HG03432 (cell line): Measurements from ENCODE around the gene ASXL1.

Source experiments
- ATAC-seq: cut with Tn5 transposase; IDR thresholded peaks from one replicate; pipeline ENCODE4 v1.9.1; 2021; ENCODE audit warnings: mild to moderate bottlenecking, moderate library complexity; ENCODE audit not compliant: unreplicated experiment

Gene ASXL1

DNA sequence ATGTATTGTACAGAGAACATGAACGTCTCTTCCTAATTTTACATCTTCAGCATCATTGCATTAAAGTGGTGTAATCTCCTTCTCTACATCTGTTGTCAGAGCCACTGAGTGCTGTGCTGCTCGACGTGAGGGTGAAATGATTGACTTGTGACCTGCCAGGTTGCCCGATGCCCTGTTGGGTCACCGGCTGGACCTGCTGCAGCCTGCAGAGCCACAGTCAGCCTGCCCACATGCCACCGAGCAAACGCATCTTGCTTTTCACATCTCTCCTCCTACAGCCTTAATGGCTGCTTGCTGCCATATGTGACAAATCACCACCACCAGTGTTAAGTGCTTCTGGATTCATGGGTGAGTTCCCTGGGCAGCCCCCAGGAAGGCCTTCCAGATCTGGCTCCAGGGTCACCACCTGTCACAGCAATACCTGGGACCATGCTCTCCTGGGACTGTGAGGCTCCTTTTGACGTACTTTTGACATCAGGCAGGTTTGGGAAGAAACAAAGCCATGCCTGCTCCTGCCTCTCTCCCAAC lies 80.3 kb downstream of the ASXL1 start:
- ATAC-seq = no peak

DNA sequence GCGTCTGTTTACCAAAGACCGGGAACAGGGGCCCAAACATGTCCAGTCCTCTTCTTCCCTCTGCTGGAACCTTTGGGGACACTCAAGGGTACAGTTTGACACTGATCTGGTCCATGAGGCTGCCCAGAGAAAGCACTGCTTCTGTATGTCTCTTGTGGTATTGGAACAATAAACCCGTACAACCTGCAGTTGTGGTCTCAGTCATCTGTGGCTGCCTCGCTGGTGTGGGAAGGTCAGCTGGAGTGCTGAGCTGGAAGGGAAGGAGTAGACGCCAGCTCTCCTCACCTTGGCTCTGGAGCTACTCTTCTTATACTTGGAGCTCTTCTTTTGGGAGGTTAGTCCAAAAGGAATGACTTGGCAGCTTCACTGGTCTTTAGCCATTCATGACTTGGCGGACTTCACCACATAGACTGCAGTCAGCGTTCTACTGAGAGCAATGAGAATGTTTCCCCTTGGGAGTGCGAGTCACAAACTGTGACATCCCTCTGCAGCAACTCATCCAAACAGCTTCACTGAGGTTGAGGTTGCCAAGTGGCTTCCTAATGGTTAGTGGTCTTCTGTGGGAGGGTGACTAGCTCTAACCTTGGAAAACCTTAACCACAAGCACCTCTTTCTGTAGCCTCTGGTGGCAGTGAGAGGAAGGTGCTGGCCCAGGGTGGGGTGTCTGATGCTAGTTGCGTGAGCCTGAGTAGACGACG lies 81.2 kb downstream of the ASXL1 start:
- ATAC-seq = no peak

DNA sequence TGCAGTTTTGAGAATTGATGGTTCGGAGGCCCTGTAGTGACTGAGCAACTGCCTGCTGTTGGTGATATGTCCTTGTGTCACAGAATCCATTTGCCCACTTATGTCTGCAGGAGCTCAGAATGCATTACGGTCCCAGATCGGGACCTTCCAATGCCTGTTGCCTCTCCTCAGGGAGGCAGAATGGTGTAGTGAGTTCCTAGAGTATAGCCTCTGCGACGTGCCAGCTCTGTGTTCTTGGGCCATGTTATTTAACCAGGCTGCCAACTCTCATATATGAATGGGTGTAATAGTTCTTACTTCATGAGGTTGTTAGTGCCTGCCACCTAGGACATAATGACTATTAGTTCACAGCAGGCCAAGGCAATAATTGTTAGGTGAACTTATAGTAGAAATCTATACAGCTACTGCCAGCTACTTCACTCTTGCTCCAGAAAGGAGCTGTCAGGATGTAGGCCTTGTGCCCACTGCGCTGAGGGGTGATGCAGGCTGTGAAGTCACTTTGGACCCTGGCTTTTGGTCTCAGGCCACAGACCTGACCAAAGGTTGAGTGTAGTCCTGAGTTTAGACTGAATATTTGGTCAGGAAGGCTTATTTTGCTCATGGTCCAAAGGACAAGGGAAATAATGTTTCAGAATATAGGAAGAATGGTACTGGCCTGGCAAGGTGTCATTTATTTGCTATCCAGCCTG lies 82.1 kb downstream of the ASXL1 start:
- no peak for ATAC-seq

- no peak for ATAC-seq
Observed at GRCh38 chr20:32440758-32441078, 82.6 kb downstream of the ASXL1 start.

GRCh38 chr20:32441638-32442037 lies 83.5 kb downstream of the ASXL1 start:
- no peak for ATAC-seq

DNA sequence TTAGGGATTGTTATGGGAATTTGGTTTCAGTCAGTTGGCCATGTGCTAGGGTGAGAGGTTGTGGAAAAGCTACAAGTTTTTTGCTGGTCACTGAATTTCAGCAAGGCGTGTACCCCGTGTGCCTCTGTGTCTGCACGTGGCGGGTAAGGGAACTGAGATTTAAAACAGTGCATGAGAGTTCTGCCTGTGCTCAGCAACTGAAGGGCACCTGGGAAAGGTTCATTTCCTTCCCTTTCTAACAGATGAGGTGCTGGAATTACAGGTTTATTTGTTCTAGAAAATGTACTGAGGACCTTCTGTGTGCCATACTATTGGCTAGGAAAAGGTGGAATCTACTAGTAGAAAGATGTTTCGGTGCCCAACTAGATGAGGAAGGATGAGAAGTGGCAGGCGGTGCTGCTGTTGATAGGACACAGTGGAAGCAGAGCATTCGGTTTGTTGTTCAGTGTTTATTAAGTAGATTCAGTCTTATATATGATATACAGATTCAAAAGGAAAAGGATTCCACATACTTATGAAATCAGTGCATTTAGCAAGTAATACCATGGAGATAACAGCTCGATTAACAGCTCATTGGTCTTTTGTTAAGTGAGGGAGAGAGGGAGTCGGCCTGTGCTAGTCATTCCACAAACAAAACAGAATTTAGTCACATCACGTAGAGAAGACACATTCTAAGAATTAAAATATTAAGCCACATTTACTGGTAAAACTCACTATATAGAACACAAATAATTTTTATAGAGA lies 84.7 kb downstream of the ASXL1 start:
- ATAC-seq = no peak

DNA sequence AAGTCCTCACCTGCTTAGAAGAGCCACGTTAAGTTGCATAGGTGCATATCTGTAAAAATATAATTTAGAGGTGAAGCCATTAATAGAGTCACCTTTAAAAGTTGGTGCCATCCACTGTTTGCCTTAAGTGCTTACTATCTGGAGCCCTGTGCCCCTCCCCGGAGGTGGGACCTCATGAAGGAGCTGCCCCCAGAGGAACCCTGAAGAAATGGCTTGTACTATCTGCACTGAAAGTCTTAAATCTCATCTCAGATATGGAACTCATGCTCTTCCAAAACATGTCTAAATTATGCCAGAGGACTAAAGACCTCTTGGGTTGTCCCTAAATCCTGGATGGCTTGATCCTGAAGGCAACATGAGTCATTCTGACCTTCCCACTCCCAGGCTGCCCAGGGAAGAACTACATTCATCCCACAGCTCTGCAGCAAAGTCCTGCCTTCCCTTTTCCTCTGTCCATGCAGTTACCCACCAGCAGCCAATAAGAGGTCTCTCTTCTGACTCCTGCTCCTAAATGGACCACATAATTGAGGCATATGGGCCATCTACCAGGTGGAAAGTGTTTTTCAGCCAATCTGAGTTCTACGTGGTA lies 85.3 kb downstream of the ASXL1 start:
- ATAC-seq = no peak

- no peak for ATAC-seq
Observed at GRCh38 chr20:32444474-32445220, 86.5 kb downstream of the ASXL1 start.

DNA sequence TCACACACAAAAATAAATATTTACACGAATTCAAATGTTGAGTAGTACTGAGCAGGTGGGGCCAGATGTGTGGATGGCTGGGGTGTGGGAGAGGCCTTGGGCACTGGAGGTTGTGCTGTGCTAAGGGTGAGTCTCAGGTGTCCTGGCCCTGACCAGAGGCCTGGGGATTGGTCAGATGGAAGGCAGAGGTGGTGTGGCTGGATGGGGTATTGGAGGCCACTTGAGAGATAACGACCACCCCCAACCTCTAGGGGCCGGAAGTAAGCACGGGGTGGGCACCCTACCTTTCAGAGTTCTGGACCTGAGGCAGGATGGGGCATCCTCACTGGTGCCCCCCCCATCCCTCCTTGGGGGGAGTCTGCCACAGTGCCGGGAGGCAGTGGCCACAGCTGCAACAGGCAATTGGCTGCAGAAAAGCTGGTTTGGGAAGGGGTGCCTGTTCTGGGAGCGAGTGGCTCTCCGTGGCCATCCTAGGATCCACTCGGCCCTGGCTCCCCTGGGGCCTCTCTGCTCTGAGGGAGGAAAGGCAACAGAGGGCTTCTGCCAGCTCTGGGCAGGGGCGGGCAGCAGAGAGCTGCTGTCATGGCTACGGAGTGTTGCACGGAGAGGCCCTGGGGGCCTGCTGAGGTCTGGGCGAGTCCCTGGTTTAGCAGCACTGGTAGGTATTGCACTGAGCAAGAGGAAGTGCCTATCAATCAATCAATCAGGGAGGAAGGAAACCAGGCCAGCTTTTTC lies 87.6 kb downstream of the ASXL1 start:
- ATAC-seq = no peak

DNA sequence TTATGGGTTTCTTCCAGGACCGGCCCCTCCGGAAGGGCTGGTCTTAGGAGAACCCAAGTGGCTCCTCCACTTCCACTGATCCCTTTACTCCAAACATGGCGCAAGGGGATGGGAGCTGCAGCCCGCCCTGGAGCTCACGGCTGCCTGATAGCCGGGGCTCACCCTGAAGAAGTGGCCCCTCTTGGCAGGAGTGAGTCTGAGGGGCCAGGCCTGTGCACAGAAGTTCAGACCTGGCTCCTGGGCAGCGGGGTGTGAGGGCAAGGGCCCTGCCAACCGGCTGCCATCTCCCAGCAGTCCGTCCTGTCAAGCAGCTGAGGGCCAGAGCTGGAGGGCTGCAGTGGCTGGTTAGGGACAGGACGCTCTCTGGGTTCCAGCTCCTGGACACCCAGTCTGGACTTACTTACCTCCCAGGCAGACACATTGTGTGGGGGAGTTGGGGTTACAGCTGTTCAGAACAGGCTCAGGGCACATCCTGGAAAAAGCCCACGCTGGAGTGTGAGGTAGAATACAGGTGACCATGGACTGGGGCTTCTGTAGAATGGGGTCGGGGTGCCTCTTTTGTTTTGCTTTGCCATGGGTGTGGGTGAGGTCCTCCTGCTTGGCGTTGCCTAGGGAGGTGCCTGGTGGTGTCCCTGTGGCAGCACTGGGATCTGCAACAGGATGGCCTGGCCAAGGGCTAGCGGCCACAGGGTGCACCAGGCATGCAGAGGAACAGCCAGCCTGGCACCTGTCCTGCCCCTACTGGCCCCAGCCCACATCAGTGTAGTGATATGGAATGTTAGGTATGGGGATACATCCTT lies 88.4 kb downstream of the ASXL1 start:
- no peak for ATAC-seq

DNA sequence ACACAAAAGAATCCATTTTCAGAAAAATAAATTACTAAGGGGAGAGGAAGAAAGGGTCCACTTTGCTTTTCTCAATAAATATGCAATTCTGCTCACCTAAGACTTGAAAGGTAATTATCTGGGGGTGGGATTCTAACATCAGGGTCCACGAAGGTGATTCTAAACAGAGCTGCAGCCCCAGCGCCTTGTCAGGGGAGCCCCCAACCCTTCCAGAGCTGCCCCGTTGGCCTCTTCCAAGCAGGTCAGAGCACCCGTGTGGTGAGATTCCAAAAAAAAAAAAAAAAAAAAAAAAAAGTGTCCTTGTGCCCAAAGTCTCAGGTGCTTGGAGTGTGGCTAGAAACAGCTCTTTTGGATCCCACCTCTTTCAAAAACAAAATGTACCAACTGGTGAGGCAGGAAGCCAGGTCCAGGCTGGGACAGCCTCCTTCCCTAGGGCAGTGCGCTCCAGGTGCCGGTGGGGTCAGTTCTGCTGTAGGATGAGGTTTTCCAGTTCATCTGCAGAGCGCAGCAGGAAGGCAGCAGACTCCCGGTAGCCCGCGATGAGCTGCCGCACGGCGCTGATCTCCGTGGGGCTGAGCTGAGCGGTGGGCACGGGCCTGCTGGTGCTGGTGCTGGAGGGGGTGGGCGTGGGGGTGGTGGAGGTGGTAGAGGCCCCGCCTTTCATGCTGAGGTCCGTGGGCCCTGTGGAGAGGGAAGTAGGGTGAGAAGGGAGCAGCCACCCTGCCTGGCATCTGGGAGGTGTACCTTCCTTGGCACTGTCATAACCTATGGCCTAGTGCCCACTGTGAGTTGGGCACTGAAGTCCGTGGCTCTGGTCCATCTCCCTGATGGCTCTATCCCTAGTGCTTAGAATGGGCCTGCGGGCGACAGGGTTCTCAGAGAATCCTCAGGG lies 89.3 kb downstream of the ASXL1 start:
- ATAC-seq = no peak

DNA sequence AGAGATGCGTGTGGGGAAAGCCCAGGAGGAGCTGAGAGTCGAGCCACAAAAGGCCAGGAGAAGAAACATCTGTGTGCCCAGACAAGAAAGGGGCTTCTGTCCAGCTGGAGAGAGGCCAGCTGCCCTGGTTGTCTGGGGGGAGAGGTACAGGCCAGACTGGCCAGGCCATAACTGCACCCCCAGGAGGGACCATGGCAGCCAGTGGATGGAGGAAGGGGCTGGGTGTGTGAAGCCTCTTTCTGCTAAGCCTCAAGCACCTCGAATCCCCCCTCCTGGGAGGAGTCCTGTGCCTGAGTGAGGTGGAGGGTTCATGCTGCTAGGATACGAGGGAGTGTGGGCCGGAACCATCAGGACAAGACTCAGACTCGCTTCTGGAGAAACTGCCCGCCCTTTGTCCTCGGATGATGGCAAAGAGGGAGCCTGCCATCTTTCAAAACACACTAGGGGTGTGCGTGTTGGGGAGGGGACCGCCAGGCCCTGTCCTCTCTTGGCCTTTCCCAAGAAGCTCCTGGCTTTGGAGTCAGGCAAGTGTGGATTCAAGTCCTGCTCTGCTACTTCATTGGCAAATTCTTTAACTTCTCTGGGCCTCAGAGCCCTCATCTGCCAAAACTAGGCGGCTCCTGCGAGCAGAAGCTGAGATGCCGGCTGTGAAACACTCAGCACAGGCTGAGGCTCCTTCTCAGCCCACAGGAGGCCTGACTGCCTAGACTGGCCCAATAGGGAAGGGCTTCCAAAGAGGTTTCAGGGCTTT lies 90.3 kb downstream of the ASXL1 start:
- ATAC-seq = no peak

GRCh38 chr20:32449057-32449889 lies 91.1 kb downstream of the ASXL1 start:
- ATAC-seq = no peak

- no peak for ATAC-seq
Observed at GRCh38 chr20:32449890-32450401, 91.8 kb downstream of the ASXL1 start.

DNA sequence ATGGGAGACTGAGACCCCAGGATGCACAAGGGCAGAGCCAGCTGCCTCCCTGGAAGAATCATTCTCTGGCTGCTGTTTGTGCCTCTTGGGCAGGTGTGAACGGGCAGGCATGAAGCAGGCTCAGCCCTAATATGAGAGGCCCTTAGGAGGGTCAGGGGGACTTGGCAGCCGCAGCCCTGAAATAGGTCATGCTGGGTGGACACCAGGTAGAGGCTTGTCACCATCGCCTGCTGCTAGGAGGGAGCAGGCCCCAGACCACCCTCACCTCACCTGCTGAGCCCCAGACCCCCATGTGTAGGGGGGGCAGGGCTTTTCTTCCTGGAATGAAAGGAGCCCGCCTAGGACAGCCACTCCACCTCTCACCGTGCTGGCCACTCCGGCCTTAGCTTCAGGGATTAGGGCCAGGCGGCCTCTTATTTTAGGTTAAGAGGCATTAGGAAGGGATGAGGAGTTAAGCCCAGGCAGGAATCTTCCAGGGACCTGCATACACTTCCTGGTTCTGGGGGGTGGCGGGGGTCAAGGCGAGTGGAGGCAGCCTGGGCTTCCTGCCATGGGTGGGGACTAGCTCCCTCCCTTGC lies 92.4 kb downstream of the ASXL1 start:
- no peak for ATAC-seq

DNA sequence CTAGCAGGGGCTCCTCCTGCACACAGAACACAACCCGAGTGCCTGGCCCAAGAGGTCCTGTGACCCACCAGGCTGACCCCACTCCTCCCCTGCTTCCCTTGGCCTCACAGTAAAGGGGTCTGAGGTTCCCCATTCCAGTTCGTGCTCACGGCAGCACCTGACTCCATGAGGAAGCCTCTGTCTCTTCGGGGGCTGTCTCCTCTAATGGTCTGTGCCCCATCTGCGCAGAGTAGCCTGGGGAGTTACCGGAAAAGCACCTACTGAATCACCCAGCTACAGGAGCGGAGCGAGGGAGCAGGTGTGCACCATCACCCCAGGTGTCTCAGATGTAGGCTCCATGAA lies 93.2 kb downstream of the ASXL1 start:
- ATAC-seq = no peak
